NCI-H774 (cell line): ENCODE results near the gene RPS6KA2.

Source experiments
- DNase-seq: peaks from one replicate; lab custom pipeline; 2025; lab: John Stamatoyannopoulos, UW

RPS6KA2 gene

DNA sequence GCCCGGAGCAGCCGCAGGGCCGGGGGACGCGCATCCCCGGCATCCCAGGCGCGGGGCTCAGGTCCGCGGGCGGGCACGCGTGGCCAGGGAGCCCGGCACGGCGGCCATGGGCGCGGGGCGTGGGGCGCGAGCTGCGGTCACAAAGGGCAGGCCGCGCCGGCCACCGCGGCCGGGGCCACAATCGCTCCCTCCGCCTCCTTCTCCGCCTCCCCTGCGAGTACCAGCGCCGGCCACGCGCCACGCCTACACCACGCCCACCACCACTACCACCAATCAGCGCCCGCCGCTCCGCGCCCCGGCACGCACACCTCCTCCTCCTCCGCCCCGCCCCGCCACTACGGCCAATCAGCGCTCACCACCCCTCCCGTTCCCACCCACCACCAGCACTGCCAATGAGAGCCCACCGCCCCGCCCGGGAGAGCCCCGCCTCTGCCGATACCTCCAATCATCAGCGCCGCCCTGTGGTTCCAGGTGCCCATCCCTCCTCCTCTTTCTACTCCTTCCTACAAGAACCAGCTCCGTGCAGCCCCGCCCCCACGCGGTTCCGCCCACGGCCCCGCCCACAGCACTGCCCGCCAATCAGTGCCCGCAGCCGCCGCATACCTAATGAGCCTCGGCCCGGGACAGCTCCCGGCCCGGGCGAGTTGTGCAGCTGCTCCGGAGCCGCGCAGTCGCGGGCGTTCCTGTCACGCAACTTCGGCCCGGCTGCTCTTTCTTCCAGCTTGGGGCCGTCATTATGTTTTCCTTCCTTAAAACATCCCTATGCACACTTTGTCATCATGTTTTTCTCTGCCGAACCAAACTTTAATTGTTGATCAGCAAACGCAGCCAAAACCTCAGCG, at the start of gene RPS6KA2:
Gene RPS6KA2, minus strand, starts transcription at position 219 of the 842 bp plus-strand sequence. CDS start 232 bp downstream, outside the sequence.
- peak; percentile 100 for DNase-seq

DNA sequence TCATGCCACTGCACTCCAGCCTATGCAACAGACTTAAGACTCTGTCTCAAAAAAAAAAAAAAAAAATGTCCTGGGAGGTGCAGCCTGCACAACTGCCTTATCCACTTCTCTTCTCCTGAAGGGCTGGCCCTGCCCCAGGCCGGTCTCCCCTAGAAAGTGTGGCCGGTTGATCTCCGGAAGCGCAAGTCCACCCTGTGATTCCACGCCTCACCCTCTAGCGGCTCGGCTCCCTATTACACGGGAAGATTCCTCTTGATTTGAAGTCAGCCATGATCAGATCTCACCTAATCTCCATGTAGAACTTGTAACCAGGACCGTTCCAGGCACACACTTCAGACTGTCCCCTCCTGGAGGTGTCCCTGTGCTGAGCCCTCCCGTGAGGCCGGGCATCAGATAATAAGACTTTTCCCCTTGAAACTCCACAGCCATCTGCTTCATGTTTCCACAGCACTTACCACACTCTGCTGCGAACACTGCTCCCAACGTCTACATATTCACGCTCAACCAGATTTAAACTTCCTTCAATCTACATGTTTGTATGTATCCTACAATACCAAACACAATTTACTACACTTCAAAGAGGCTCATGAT, 49.3 kb upstream of the RPS6KA2 start:
- no peak for DNase-seq

DNA sequence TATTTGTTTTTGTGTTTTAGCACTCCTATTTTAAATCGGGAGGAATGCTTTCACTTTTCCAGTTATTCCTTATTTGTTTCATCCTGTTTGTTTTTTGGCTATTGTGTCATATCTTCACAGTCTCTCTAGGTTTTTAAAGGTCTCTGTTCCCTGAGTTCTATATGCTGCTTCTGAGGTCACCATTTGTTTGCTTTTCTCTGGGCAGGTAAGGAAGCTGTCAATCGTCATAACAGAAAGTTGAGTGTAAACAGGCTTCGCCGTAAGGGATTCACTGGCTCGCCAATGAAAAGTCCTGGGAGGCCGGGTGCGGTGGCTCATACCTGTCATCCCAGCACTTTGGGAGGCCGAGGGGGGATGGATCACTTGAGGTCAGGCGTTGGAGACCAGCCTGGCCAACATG, 48.7 kb upstream of the RPS6KA2 start:
- no peak for DNase-seq

DNA sequence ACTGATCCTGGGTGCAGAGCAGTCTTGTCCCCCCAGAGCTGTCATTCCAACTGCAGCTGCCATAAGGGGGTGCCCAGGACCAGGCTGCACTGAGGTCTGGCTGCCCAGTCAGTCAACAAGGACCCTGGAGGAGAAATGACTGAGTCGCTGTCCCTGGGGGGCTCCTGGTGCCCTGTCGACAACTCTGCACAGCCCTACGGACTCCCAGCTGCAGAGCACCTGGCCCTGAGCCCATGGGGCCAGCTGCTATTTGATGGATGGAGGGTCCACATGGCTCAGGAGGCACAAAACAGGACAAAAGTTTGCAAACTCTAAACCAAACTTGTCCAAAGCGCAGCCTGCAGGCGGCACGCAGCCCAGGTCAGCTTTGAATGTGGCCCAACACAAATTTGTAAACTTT, 46.3 kb upstream of the RPS6KA2 start:
- no peak for DNase-seq

DNA sequence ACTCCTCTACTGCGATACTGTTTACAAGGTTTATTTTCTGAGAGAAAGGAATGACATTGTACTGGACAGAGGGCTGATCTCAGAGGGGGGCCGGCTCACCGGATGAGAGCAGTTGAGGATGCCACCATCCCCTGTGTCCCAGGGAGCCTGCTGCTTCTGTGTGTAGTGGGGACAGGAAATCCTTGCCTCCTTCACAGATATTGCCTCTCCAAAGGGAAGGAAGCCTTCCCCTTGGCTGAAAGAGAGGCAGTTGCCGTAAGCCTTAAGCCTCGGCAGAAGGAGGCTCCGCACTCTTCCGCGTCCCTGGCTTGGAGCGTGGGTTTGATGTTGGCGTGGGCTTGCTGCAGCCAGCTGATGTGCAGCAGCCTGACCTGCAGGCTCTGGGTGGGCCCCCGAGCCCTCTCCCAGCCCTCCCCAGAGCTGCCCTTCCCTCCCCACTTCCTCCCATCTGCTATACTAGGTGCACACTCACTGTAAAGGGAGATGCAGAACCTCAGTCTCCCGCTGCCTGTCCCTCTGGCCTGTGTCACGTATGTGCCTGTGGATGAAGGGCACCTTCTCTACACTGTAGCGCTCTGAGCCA, 45.7 kb upstream of the RPS6KA2 start:
- no peak for DNase-seq

DNA sequence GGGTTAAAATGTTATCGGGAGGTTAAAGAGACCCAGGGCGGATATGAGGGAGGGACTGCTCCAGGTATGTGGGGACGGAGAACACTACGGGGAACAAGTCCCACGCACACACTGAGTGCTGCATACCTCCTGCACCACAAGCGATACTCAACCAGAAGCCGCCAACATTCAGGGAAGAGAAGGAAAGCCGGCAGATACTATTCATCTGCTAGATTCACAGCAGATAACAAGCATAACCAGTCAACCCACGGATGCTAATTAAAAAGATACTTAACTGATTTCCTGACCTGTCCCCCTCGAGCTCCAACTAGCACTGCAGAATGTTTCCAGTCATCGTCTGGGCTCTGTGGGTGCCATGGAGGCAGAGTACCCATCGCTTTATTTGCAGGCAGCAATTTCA, 45.1 kb upstream of the RPS6KA2 start:
- no peak for DNase-seq

DNA sequence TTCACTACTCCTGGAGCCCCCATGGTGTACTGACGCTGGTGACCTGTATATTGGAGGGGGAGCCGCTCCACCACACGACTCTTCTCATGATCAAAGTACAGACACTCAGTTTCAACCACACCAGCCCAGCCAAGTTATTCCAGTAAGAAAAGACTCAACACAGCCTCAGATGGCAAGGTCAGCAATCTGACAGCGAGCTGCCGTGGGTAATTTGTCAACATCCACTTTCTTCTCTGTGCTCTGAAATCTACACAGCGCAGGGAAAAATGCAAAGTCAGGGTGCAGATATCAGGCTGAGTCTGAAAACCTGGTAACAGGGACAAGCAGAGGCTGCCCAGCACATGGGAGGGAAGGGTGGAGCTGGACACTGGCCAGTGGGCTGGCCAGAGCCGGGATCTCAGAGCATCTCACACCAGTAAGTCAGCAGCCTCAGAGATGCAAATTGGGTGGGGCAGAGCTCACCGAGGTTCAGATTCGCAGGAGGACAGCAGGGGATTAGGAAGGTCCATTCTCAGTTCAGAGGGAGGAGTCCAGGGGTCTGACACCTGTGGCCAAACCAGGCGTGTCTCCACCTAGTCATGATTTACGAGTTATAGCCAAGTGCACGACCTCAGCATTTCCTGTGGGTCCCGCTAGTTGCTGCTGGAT, 44.5 kb upstream of the RPS6KA2 start:
- no peak for DNase-seq

DNA sequence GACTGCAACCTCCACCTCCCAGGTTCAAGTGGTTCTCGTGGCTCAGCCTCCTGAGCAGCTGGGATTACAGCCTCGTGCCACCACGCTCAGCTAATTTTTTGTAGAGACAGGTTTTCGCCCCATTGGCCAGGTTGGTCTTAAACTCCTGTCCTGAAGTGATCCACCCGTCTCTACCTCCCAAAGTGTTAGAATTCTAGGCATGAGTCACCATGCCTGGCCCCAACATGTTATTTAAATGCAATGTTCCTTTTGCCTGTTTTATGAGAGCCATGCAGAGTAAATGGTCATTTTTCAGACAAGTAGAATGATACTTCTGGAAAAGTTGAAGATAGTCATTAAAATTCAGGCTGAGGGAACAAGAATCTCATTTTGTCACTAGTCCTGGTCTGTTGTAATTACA, 43.8 kb upstream of the RPS6KA2 start:
- no peak for DNase-seq

DNA sequence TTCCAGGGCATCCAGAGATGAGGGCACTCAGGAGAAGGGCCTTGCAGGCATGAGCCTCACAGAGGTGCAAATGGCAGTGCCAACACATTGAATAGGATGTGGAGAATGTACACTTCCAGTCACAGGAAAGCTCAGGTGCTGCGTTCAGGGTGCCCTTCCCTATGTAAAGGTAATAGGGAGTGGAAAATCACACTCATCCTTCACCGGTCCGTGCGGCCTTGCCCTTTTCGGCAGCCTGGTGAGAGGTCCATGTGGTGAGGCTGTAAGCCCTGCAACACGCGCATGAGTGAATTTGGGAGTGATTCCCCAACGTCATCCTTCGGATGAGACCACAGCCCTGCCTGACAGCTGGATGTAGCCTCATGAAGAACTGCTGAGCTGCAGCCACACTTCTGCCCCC, 43.0 kb upstream of the RPS6KA2 start:
- no peak for DNase-seq

DNA sequence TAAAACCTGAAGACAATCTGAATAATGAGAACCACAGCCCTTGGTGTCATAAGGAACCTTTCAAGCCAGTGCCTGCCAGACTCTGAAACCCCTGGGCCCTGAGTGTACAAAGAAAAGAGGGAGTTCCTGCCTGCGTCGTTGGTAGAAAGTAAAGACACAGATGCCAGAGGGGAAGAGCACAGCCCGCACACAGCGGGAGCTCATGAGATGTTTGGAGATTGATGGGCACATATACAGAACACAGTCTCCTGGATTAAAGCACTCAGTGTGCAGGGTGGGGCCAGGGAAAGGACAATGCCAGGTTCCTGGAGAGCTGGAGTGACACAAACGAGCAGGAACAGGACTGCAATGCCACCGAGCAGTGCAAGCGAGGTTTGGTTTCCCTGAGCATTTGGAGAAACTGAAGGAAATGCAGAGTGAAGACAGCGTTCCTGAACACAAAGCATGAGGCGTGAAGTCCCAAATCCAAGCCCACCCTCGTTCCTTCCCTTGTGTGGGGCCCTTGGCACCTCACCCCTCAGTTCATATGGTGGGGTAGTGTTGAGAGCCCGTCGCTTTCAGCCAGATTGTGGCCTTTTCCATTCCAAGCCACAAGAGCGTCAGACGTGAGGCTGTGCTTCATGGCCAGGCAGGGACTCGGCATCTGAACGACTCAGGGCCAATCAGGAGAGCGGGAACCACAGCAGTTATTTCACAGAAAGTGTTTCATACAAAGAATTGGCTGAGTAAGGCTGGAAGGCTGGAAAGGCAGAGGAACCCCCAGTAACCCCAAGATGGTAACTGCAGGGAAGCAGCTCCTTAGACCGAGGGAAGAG, 41.0 kb upstream of the RPS6KA2 start:
- no peak for DNase-seq

DNA sequence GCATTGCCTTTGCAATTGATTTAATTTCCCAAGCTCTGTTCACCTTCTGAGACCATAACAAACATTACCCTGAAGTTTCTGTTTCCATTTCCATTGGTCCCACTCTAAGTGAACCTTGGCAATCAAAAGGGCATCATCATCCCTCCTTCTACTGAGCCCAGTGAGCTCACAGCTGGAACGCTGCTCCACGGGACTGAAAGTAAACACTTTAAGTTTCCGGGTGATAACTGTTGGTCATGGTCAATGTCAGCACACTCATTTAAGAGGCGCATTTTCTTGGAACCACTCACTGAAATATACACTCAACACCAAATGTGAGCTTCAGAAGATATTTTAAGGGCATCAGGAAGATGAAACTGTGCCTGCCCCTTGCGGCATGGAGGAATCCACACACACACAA, 37.1 kb upstream of the RPS6KA2 start:
- DNase-seq, result peak; percentile 33

DNA sequence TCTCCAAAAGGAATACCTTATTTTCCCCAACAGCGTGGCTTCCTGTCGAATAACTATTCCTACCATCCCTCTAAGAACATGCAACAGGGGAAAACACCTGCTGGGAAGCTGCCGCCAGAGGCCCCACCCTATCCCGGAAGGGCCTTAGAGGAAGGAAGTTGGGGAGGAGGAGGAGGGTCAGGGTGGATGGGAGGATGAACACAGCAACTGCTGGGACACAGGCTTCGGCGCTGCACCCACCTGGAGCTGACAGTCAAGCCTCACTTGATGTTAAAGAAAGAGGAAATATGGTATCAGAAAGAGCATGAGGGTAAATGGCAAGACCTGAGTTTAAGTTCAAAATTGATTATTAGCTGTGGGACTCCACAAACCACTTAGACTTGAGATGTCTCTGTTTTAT, 36.5 kb upstream of the RPS6KA2 start:
- DNase-seq, result no peak

DNA sequence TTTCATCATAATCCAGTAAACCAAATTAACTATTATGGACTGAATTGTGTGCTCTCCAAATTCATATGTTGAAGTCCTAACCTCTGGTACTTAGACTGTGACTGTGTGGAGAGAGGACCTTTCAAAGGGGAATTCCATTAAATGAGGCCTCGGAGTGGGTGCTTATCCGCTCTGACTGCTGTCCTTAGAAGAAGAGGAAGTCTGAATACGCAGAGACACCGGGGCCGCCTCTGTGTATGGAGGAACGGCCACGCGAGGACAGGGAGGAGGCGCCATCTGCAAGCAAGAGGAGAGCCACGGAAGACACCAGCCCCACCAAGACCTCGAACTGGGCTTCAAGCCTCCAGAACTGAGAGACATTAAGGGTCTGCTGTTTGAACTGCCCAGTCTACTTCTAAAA, 35.6 kb upstream of the RPS6KA2 start:
- no peak for DNase-seq

DNA sequence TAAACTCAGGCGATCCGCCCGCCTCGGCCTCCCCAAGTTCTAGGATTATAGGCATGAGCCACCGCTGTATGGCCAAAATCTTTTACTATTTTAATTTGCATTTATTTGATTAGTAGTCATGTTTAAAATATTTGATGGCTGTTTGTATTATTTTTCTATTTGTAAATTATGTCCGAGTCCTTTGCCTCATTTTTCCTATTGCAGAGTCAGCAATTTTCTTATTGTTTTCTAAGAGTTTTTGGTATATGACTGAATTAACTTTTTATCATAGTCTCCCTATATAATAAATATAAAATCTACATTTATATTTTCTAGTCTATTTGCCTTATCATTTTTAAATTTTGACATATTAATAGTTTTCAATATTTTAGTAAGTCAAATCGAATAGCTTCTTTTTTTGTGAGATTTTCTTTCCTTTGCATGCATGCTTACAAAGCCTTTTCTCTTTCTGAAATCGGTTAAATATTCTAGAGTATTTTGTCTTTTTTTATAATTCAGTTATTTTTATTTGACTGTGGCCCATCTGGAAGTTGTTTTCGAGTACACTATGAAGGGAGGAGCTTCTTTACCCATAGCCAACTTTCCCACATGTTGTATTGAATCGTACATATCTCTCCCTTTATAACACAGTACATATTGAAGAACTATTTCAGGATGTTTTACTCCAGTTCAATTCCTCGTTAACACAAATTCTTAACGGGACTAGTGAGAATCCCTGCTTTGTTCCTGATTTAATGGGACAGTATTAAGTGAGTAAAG, 34.5 kb upstream of the RPS6KA2 start:
- DNase-seq, result no peak

DNA sequence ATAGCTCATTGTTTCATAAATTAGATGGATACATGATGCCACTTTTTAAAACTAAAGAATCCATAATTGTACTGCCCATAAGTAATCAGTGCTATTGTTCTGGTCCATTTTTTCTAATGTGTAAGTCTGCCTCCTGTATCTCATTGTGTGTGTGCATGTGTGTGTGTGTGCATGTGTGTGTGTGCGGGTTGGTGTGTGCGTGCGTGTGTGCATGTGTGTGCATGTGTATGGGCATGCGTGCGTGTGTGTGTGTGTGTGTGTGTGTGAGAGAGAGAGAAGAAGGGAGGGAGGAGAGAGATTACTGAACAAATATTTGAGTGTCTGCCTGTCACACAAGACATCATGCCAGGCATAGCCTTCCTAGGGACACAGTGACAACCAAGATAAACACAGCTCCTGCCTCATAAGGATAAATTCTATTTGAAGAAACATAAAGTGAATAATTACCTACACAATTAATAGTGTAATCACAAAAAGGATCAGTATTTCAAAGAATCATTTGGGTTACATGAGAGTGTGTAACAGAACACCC, 33.2 kb upstream of the RPS6KA2 start:
- DNase-seq, result peak; percentile 32

DNA sequence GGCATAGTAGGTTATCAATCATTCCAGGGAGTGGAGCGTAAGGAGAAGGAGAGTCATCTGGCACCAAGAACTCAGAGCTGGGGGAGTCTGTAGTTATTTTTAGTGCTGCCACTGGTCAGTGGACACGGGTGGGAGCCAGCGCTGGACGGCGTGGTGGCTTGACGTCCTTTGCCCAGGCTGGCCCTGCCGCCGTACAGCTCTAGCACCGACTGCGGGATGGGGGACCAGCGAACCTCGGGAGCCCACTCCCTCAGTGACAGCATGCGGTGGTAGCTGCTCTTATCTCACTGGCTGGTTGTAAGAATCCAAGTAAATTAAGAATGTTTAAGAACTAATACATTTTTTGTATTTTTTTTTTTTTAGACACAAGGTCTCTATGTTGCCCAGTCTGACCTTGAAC, 32.5 kb upstream of the RPS6KA2 start:
- DNase-seq, result no peak

DNA sequence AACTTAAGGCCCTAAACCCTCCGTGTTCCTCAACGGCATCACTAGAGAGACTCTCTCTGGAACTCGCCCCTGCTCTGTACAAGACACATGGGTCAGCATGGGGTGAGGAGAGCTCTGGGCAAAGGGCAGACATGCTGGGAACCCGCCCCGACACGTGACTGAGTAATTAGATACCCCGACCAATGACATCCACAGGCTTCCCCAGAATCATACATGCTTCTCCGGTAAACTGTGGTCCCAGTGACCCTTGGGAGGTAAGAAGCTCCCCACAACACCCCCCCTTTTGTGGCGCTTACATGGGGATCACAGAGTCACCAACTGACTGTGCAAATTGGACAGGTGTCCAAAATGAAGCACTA, 31.7 kb upstream of the RPS6KA2 start:
- DNase-seq, result no peak

DNA sequence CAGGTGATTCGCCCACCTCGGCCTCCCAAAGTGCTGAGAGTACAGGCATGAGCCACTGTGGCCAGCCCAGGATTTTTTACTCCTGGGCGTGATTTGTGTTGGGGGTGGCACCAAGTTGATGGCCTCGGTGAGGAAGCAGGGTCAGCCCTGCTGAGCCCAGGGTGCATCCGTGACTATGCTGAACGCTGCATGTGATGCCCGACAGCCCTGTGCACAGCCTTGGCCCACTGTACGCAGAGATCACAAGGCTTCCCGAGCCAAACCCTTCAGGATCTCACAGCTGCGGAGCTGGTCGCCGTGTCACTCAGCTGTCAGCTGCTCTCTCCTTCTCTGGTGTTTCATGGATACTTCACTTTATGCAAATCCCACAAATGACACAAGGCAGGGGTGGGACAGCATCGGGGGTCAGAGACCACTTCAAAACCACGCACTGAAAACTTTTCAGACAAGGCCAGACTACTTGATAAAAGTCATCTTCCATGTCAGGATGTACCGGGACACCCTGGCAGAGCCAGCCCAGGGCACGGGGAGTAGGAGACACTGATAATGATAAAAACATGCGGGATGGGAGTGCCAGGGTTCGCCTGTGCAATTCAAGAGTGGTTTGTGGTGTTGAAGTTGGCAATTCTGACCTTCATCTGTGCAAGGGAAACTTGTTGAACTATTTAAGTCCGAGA, 31.2 kb upstream of the RPS6KA2 start:
- no peak for DNase-seq

DNA sequence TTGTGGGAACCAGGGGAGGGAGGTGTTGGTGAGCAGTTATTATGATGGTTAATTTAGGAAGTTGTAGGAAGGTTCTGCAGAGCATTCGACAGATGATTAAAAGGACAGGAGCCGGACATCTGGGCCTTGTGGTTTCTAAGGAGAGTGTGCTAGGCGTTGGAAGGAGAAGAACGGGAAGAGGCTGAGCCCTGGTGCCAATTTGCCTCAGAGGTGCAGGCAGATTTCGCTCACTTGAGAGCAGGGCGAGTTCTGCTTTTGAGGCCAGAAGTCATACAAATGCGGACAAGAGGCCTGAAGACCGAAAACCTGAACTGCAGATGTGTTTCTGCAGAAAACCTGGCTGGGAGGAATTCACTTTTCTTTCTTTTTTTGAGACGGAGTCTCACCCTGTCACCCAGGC, 30.5 kb upstream of the RPS6KA2 start:
- no peak for DNase-seq
